BLaER1 treated with 17β-estradiol and CSF1 and Interleukin-3, amounts not matched to agents 10 nM and 100 nM (cell line): ENCODE results near the gene MYRF.

Experiments used
- H3K27ac ChIP-seq, 11 experiments: shearing (Covaris generic); formaldehyde crosslinking; 2 replicates each; pipeline ENCODE4 v1.8.1; 2022
- H3K27me3 ChIP-seq, 11 experiments: shearing (Covaris generic); formaldehyde crosslinking; 2 replicates each; pipeline ENCODE4 v1.8.1; 2022
- H3K36me3 ChIP-seq, 11 experiments: shearing (Covaris generic); formaldehyde crosslinking; 2 replicates each; pipeline ENCODE4 v1.8.1; 2022
- H3K4me1 ChIP-seq, 10 experiments: shearing (Covaris generic); formaldehyde crosslinking; 2 replicates each; pipeline ENCODE4 v1.8.1; 2022
- H3K4me2 ChIP-seq, 11 experiments: shearing (Covaris generic); formaldehyde crosslinking; 2 replicates each; pipeline ENCODE4 v1.8.1; 2022
- H3K4me3 ChIP-seq, 10 experiments: shearing (Covaris generic); formaldehyde crosslinking; 2 replicates each; pipeline ENCODE4 v1.8.1; 2022
- H3K9ac ChIP-seq, 11 experiments: shearing (Covaris generic); formaldehyde crosslinking; 2 replicates each; pipeline ENCODE4 v1.8.1; 2022
- H3K9me3 ChIP-seq, 11 experiments: shearing (Covaris generic); formaldehyde crosslinking; replicated peaks in 1 of 11; 2 replicates each; pipeline ENCODE4 v1.8.1; 2022
- H4K20me1 ChIP-seq, 11 experiments: shearing (Covaris generic); formaldehyde crosslinking; 2 replicates each; pipeline ENCODE4 v1.8.1; 2022
- Cebpa-rat ChIP-seq, 11 experiments: shearing (Covaris generic); IDR thresholded peaks; 2 replicates each; pipeline ENCODE4 v1.8.1; 2022

MYRF gene

DNA sequence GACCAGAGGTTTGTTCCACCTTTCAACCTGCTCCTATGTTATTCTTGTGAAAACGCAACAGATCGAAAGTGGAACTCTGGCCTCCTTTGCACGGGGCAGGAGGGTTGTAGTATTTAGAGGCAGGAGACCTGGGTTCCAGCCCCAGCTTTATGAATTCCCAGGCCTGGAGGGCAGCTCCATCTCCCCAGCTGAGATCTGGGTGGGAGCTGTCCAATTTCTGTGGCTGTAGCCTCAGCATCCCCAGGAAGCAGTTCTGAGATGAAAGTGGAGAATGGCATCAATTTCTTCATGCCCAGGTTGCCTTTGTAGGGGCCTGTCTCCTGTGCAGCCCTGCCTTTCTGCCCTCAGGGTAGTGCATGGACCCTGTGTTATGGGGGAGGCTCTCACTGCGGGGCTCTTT, 79.8 kb downstream of the MYRF start:
- peak overlapping the region in 7 of 10 experiments; percentile 78 to 97 (median 87); a peak in 9 of 20 replicates for H3K4me3 ChIP-seq
- peaks cover 72 to 78% (median 75%) of the 10 kb centered on the region in 10 experiments for H3K4me1 ChIP-seq
- H4K20me1 ChIP-seq, result peaks cover 0 to 44% (median 39%) of the 10 kb centered on the region in 11 experiments; a peak in 17 of 22 replicates
- H3K36me3 ChIP-seq, result peaks cover 0 to 42% (median 13%) of the 10 kb centered on the region in 11 experiments; a peak in 19 of 22 replicates
- peak overlapping the region; percentile 39 to 98 (median 95); a peak in 18 of 22 replicates for H3K9ac ChIP-seq
- TF ChIP-seq Cebpa-rat (IDR thresholded peaks at IDR 0.05), result no peak
- peak overlapping the region; percentile 91 to 100 (median 98) for H3K4me2 ChIP-seq
- H3K27me3 ChIP-seq, result no peaks in the 10 kb centered on the region
- H3K9me3 ChIP-seq, result no peaks in the 10 kb centered on the region
- H3K27ac ChIP-seq, result peak overlapping the region in 10 of 11 experiments; percentile 89 to 99 (median 96); a peak in 17 of 22 replicates

DNA sequence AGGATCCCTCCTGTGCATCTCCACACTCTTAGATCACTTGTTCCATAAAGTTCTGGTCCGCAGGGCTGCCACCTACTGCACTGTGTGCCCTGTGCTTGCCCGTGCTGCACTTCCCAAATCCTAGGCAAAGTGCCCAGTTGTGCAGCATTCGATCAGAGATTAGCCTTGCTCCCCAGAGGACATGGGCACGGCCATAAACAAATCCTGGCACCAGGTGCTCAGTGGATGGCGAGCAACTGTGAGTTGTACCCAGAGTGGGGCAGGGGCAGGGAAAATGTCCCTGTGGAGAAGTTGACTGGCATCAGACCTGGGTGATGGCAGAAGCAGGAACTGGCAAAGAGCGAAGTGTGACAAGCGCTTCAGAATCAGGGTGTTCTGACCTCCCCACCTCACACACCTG, 80.3 kb downstream of the MYRF start:
- Histone ChIP-seq H3K36me3 (peaks cover 3 to 48% (median 18%) of the 10 kb centered on the region in 11 experiments; a peak in 21 of 22 replicates), H4K20me1 (peaks cover 0 to 47% (median 39%) of the 10 kb centered on the region in 11 experiments; a peak in 17 of 22 replicates), H3K27me3 (no peaks in the 10 kb centered on the region), H3K4me2 (peak overlapping the region; percentile 91 to 100 (median 98)), H3K9ac (peak overlapping the region in 10 of 11 experiments; percentile 74 to 97 (median 94); a peak in 15 of 22 replicates), H3K4me3 (peak overlapping the region in 5 of 10 experiments; percentile 11 to 97 (median 80); a peak in 6 of 20 replicates), H3K9me3 (no peaks in the 10 kb centered on the region), H3K27ac (peak overlapping the region in 10 of 11 experiments; percentile 75 to 99 (median 94); a peak in 18 of 22 replicates), H3K4me1 (peaks cover 72 to 82% (median 77%) of the 10 kb centered on the region in 10 experiments)
- no peak for TF ChIP-seq Cebpa-rat (IDR thresholded peaks at IDR 0.05)

DNA sequence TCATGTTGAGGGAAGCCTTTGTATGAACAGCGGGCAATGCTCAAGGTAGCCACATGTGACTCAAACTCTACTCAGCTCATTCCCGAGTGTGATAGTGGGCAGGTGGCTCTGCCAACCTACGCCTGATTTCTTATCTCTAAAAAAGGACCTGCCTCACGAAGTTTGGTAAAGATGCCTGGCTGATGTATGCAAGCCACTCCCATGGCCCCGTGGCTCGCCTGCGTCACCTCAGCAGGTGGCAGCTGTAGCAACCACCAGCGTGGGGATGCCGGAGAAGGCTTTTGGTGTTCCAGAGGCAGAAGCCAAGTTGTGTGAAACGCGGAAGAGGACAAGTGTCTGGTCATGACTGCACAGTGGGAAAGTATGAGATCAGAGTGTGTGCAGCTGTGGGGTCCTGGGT, 81.0 kb downstream of the MYRF start:
- Histone ChIP-seq H3K9me3 (no peaks in the 10 kb centered on the region), H3K27me3 (no peaks in the 10 kb centered on the region), H3K9ac (peak overlapping the region; percentile 74 to 97 (median 84); a peak in 20 of 22 replicates), H4K20me1 (peaks cover 0 to 53% (median 39%) of the 10 kb centered on the region in 11 experiments; a peak in 17 of 22 replicates), H3K4me1 (peaks cover 72 to 82% (median 77%) of the 10 kb centered on the region in 10 experiments), H3K4me3 (peak overlapping the region in 9 of 10 experiments; percentile 11 to 97 (median 31); a peak in 10 of 20 replicates), H3K27ac (peak overlapping the region; percentile 74 to 99 (median 92)), H3K4me2 (peak overlapping the region; percentile 91 to 100 (median 98)), H3K36me3 (peaks cover 11 to 55% (median 26%) of the 10 kb centered on the region in 11 experiments; a peak in 21 of 22 replicates)
- no peak for TF ChIP-seq Cebpa-rat (IDR thresholded peaks at IDR 0.05)

DNA sequence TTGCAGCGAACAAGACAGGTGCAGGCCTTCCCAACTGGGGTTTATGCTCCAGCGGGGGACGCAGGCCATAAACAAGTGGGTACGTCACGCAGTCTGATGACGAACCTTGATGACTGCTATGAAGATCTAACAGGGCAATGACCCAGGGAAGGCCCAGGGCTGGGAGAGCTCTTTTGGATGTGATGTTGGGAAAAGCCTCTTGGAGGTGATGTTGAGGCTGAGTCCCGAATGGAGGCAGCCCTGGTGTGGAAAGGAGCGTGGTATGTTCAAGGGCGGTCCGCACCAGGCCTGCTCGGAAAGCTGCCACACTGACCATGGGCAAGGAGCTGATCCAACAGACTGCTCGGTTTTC, 81.5 kb downstream of the MYRF start:
- Histone ChIP-seq H3K4me1 (peaks cover 72 to 82% (median 77%) of the 10 kb centered on the region in 10 experiments), H3K27me3 (no peaks in the 10 kb centered on the region), H3K4me3 (peak overlapping the region in 9 of 10 experiments; percentile 11 to 97 (median 30); a peak in 12 of 20 replicates), H3K9ac (peak overlapping the region; percentile 74 to 97 (median 84)), H3K27ac (peak overlapping the region; percentile 74 to 99 (median 92)), H3K36me3 (peaks cover 15 to 59% (median 30%) of the 10 kb centered on the region in 11 experiments; a peak in 21 of 22 replicates), H4K20me1 (peaks cover 0 to 57% (median 39%) of the 10 kb centered on the region in 11 experiments; a peak in 17 of 22 replicates), H3K4me2 (peak overlapping the region; percentile 91 to 100 (median 98)), H3K9me3 (no peaks in the 10 kb centered on the region)
- no peak for TF ChIP-seq Cebpa-rat (IDR thresholded peaks at IDR 0.05)

DNA sequence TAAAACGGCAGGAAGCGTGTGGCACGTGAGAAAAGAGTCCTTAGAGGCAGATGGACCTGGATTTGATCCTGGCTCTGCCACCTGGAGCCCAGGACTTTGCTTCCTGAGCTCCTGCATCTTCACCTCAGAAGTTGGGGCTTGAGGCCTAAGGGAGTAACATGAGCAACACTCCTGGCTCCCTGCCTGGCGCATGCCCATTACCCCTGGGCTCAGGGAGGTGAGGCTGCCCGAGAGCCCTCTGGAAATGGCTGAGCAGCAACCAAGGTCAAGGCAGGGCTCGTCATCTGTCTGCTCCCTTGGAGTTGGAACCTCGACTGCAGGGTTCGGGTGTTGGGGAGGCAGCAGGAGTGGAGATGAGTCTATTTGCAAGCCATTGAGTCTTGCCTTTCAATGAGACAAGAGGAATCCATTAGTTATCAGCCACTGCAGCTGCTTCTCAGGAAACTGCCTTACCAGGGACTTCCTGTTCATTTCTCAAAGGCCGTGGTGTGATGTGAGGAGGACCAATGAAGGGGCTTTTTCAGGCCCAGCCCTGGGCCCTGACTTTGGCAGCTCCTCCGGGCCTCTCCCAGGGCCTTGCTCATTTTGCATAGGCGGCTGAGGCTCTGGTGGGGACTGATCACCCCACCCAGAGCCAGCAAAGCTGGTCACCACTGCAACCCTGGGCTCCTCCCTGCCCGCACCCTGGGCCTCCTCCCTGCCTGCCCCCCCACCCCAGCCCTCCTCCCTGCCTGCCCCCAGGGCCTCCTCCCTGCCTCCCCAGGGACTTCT, 82.0 kb downstream of the MYRF start:
- peaks cover 19 to 65% (median 36%) of the 10 kb centered on the region in 11 experiments for H3K36me3 ChIP-seq

DNA sequence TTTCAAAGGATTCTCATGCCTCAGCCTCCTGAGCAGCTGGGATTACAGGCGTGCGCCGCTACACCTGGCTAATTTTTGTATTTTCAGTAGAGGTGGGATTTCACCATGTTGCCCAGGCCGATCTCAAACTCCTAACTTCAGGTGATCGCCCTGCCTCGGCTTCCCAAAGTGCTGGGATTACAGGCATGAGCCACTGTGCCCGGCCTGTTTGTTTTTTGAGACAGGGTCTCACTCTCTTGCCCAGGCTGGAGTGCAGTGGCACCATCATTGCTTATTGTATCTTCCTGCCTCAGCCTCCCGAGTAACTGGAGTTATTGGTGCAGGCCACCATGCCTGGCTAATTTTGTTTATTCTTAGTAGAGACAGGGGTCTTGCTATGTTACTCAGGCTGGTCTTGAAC, 83.8 kb downstream of the MYRF start:
- Histone ChIP-seq H3K4me2 (peak overlapping the region; percentile 91 to 100 (median 98); a peak in 21 of 22 replicates), H3K36me3 (peaks cover 36 to 81% (median 53%) of the 10 kb centered on the region in 11 experiments), H4K20me1 (peaks cover 0 to 57% (median 19%) of the 10 kb centered on the region in 11 experiments; a peak in 14 of 22 replicates), H3K4me1 (peaks cover 53 to 61% (median 58%) of the 10 kb centered on the region in 10 experiments), H3K9ac (peak overlapping the region in 10 of 11 experiments; percentile 78 to 97 (median 88); a peak in 17 of 22 replicates), H3K4me3 (peak overlapping the region in 1 of 10 experiments; percentile 33; a peak in 2 of 20 replicates), H3K27me3 (no peaks in the 10 kb centered on the region), H3K9me3 (no peaks in the 10 kb centered on the region), H3K27ac (peak overlapping the region in 10 of 11 experiments; percentile 75 to 99 (median 94); a peak in 20 of 22 replicates)
- TF ChIP-seq Cebpa-rat (IDR thresholded peaks at IDR 0.05), result no peak

More for the DNA sequence above, 82.0 kb downstream of the MYRF start:
- peak overlapping the region; percentile 74 to 99 (median 92) for H3K27ac ChIP-seq
- peak overlapping the region; percentile 91 to 100 (median 98) for H3K4me2 ChIP-seq
- peaks cover 70 to 79% (median 75%) of the 10 kb centered on the region in 10 experiments for H3K4me1 ChIP-seq
- H3K27me3 ChIP-seq, result no peaks in the 10 kb centered on the region
- H3K4me3 ChIP-seq, result peak overlapping the region in 9 of 10 experiments; percentile 11 to 97 (median 31); a peak in 13 of 20 replicates
- peak overlapping the region; percentile 74 to 97 (median 84) for H3K9ac ChIP-seq
- TF ChIP-seq Cebpa-rat (IDR thresholded peaks at IDR 0.05), result 0 out of 22 replicates have a peak, but pooled peaks of 1 of the 11 experiments have one; percentile 35
- H4K20me1 ChIP-seq, result peaks cover 0 to 57% (median 33%) of the 10 kb centered on the region in 11 experiments; a peak in 17 of 22 replicates
- no peaks in the 10 kb centered on the region for H3K9me3 ChIP-seq

DNA sequence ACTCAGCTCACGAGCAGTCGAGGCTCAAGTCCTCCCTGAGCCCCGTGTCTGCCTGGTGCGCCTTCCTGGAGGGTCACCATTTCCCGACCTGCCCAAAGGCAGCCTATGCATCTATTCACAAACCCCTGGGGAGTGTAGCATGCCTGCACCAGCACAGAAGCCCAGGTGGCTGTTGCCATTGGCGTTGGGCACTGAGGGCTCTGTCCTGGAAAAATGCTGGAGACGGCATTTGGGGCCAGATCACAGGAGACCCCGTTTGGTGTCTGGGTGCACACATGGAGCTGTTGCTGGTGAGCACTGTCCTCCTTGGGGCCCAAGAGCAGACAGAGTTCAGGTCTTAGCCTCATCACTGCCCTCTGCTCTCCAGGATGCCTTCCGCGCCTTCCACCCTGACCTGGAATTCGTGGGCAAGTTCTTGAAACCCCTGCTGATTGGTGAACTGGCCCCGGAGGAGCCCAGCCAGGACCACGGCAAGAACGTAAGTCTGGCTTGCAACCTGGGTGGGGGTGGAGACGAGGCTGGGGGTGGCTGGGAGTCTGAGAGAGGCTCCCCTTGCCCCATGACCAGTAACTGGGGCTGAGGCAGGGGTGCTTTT, 85.1 kb downstream of the MYRF start:
- peak overlapping the region in 7 of 11 experiments; percentile 14 to 99 (median 43); a peak in 10 of 22 replicates for H3K27ac ChIP-seq
- H3K4me3 ChIP-seq, result no peak overlapping the region
- H3K36me3 ChIP-seq, result peaks cover 50 to 81% (median 62%) of the 10 kb centered on the region in 11 experiments
- peak overlapping the region in 1 of 11 experiments; percentile 6; a peak in 2 of 22 replicates for H3K9ac ChIP-seq
- peaks cover 0 to 54% (median 8%) of the 10 kb centered on the region in 11 experiments; a peak in 11 of 22 replicates for H4K20me1 ChIP-seq
- no peak for TF ChIP-seq Cebpa-rat (IDR thresholded peaks at IDR 0.05)
- no peaks in the 10 kb centered on the region for H3K27me3 ChIP-seq
- H3K4me2 ChIP-seq, result peak overlapping the region in 1 of 11 experiments; percentile 5; a peak in 3 of 22 replicates
- H3K4me1 ChIP-seq, result peaks cover 40 to 48% (median 45%) of the 10 kb centered on the region in 10 experiments
- no peaks in the 10 kb centered on the region for H3K9me3 ChIP-seq
